SK-N-DZ (cell line): ENCODE data around the gene PPP1R3E. TPM values are rescaled to one million over a fixed set of nuclear protein-coding genes. Genes with fewer than 3 reads are reported as not detected.
"Not testable (repeated sequence)": the region's sequence is repeated elsewhere in the genome, so short reads cannot be mapped to it uniquely, and the experiment has no call there.

Source experiments
- DNase-seq: peaks from one replicate; pipeline ENCODE4 v3.0.0-alpha.2; 2015; ENCODE audit warnings: low spot score
- polyA plus RNA-seq, 2 experiments: library from polyadenylated mRNA; depleted of rRNA; stranded (reverse); fragments of >200 nt; gene quantifications; 2 replicates each; pipeline ENCODE4 v1.2.3, GENCODE V29; 2014

The PPP1R3E gene, protein sequence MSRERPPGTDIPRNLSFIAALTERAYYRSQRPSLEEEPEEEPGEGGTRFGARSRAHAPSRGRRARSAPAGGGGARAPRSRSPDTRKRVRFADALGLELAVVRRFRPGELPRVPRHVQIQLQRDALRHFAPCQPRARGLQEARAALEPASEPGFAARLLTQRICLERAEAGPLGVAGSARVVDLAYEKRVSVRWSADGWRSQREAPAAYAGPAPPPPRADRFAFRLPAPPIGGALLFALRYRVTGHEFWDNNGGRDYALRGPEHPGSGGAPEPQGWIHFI
- polyA plus RNA-seq (2014; cell fraction: cytosol; rRNA removed), result 6.0 and 9.3 TPM in 2 replicates
- 17.1 and 21.5 TPM in 2 replicates for polyA plus RNA-seq (2014; cell fraction: nucleus; rRNA removed)

- DNase-seq, result peak; percentile 85
Observed at GRCh38 chr14:23302290-23303225, at the start of gene PPP1R3E. TSS of gene PPP1R3E (minus strand) at chr14:23302859. CDS start at chr14:23302576, 283 bp downstream.

DNA sequence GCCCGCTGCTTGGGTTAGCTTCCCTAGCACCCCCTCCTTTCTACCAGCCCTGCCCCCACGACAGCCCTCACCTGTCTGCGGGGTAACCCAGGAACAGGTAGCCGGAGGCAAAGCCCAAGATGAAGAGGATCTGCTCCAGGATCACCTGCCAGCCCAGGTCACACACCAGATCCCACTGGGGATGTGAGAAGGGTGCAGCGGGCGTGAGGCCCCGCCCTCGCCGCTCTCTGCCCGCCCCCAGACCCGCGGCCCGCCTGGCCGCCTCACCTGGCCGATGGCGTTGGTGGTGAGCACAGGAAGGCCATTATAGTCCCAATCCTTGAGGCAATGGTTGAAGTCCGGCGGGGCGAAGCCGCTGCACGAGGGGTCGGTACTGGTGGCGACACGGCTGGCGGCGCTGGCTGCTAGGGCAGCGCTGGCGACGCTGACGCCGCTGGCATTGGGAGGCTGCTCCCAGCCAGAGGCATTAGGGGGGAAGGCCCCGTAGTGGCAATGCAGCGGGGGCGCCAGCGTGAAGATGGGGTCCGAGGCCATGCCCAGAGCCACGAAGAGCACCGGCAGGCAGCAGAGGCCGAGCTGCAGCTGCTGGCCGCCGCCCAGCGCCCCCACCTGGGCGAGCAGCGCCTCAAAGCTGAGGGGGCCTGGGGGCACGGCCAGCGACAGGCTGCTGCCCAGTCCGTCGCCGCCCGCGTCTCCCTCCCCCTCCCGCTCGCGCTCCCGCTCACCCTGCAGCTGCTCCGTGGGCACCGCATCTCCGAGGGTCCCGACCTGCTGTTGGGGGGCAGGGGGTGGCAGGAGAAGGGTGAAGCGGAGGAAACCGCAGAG, 49.2 kb upstream of the PPP1R3E start:
- peak; percentile 32 for DNase-seq

- no peak for DNase-seq
Observed at GRCh38 chr14:23349156-23349845, 46.6 kb upstream of the PPP1R3E start.

DNA sequence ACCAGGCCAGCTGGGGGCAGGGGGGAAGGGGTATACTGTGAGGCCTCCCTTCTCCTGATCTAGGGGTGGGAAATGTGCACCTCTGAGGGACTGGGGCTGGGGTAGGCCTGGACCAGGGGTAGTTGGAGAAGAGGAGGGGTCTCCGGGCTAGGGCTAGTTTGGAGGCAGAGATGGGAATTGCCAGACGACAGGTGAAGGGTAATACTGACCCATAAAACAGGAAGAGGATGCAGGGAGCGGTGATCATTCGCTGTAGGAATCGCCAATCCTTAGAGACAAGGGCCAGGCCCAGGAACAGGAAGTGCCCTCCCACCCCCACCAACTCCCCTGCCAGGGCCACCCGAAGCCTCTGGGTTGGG, 45.6 kb upstream of the PPP1R3E start:
- no peak for DNase-seq

- no peak for DNase-seq
Observed at GRCh38 chr14:23347406-23348296, 45.0 kb upstream of the PPP1R3E start.

- no peak for DNase-seq
Observed at GRCh38 chr14:23346693-23347405, 44.2 kb upstream of the PPP1R3E start.

GRCh38 chr14:23345987-23346692, 43.5 kb upstream of the PPP1R3E start:
- no peak for DNase-seq

GRCh38 chr14:23344481-23344880, 41.8 kb upstream of the PPP1R3E start:
- DNase-seq, result no peak

DNA sequence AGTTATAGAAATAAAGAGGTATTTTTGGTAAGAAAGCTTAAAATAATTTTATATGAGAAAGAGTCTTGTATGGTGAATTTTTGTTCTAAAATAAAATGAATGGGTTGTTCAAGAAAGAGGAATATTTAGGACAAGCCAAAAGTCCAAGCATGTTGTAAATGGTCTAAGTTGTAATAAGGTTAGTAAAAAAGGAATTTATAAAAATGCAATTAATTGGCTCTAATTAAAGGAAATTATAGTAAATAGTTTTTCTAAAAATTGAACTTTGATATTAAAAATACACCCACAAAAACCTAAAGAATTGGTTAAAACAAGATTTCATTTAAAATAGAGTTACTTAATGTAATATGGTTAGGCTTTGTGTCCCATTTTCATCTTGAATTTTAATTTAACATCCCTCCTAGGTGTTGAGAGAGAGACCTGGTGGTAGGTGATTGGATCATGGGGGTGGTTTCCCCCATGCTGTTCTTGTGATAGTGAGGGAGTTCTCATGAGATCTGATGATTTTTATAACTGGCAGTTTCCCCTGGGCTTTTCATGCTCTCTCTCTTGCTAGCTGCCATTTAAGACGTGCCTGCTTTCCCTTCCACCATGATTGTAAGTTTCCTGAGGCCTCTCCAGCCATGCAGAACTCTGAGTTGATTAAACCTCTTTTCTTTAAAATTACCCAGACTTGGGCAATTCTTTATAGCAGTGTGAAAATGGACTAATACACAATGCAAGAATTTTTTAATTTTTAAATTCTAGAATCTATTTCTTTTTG, 37.0 kb upstream of the PPP1R3E start:
- no peak for DNase-seq

- no peak for DNase-seq
Observed at GRCh38 chr14:23335623-23336022, 33.0 kb upstream of the PPP1R3E start.

- DNase-seq, result peak; percentile 77
Observed at GRCh38 chr14:23327947-23328744, 25.5 kb upstream of the PPP1R3E start.

- no peak for DNase-seq
Observed at GRCh38 chr14:23326491-23327332, 24.1 kb upstream of the PPP1R3E start.

GRCh38 chr14:23325746-23326145, 23.1 kb upstream of the PPP1R3E start:
- DNase-seq, result not testable (repeated sequence)

DNA sequence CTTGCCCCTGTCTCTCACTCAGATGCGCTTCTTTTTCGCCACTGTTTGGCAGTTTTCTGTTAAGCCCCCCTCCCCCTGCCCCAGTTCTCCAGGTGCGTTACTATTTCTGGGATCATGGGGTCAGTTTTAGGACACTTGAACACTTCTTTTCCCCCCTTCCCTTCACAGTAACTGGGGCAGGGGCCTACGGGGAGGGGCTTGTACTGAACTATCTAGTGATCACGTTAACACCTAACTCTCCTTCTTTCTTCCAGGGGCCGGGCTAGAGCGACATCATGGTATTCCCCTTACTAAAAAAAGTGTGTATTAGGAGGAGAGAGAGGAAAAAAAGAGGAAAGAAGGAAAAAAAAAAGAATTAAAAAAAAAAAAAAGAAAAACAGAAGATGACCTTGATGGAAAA, 22.3 kb upstream of the PPP1R3E start:
- DNase-seq, result no peak

GRCh38 chr14:23324455-23324846, 21.8 kb upstream of the PPP1R3E start:
- DNase-seq, result no peak

DNA sequence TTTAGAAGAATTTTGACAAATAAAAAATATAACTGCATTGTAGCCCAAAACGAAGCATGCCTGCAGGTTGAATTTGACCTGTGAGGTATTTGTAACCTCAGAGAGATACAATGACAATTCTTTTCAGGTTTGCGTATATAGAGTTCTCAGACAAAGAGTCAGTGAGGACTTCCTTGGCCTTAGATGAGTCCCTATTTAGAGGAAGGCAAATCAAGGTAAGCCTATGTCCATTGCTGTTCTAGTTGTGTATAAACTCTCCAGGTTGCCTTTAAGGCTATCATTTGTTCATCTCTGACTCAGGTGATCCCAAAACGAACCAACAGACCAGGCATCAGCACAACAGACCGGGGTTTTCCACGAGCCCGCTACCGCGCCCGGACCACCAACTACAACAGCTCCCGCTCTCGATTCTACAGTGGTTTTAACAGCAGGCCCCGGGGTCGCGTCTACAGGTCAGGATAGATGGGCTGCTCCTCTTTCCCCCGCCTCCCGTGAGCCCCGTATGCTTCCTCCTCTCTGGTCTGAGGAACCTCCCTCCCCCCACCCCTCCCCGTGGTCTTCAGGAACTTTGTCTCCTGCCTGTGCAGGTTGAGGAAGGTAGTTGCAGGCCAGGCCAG, 21.3 kb upstream of the PPP1R3E start:
- DNase-seq, result no peak
